HG02610 (cell line): ENCODE measurements around the gene ZCCHC12.

Experiments used
- ATAC-seq: cut with Tn5 transposase; IDR thresholded peaks from one replicate; pipeline ENCODE4 v1.9.1; 2021; ENCODE audit warnings: mild to moderate bottlenecking, moderate library complexity; ENCODE audit not compliant: unreplicated experiment

Gene ZCCHC12

DNA sequence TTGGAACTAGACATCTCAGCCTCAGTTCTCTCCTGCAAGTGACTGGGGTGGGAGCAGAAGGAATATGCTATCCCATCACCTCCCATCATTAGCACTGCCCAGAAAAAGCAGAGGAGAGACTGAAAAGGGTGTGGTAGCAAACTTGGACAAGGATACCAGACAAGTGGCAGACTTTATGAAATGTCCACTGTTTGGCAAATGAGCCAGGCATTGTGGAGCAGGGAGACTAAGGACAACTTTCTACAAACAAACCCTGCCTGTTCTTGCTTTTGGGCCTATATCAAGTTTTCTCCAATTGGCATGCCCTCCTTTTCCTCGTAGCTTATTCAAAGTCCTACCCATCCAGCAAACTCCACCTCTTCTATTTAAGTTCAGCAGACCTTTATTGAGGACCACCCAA, 41.6 kb downstream of the ZCCHC12 start:
- no peak for ATAC-seq

DNA sequence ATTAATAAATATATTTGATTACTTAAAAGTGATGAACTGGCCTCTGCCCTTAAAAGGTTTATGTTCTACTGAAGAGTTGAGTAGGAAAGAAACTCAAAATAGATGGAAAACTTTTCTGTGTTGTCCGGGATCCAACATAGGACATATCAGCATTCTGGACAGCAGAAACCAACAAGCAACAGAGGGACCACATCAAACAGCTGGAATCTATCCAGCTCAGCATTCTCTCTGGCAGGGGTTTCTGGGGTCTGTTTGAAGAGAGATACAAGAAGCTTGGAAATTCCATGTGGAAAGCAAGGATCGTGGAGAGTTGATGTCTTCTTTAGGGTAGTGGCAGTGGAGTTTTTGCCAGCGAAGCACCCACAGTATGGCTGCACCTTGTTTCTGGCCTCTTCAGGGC, 43.6 kb downstream of the ZCCHC12 start:
- no peak for ATAC-seq

DNA sequence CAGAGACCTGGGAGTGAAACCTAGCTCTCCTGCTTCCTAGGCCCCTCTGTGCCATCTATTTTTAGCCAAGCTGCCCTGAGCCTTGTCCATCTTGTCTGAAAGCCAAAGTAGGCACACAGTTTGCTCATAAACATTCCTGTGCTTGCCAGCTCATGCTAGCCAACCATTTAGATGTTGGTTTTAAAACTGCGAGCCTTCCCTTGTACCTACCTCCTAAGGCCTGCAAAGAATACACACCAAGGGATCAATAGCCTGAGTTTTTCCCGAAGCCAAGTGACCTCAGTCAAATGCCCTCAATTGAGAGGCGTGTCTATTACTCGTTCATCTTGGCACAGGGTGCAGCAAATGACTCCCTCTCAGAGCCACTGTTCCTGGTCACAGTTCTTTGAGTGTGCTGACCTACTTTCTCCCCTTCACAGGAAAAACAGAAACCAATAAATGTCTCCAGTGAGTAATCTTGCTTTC, 48.5 kb downstream of the ZCCHC12 start:
- ATAC-seq, result no peak
